ENCODE data around the gene TOMM5. TPM values are rescaled to one million over a fixed set of nuclear protein-coding genes. Genes with fewer than 3 reads are reported as not detected.

Gene TOMM5
- total and polyA plus RNA-seq, 2 of the 13 experiments (the other 11 are each of a cell fraction or from before 2014, with no cell fraction given): 147 to 315 TPM

- TF ChIP-seq ZNF597 (CRISPR knock-in tag; IDR thresholded peaks at IDR 0.05) (no peak), AKNA (CRISPR knock-in tag; IDR thresholded peaks at IDR 0.05; ENCODE audit: borderline replicate concordance) (0 out of 2 replicates have a peak, but pooled peaks have one; percentile 50), CEBPZ (IDR thresholded peaks at IDR 0.05; ENCODE audit: low read length) (no peak), HNF1A (IDR thresholded peaks at IDR 0.05; ENCODE audit: low read depth) (no peak), HNF1A (CRISPR knock-in tag; IDR thresholded peaks at IDR 0.05; ENCODE audit: borderline replicate concordance) (peak; percentile 51; the same call in 1 of the 2 replicates), JDP2 (CRISPR knock-in tag; IDR thresholded peaks at IDR 0.05; ENCODE audit: borderline replicate concordance) (no peak)
- TF ChIP-seq, protein P1, sequence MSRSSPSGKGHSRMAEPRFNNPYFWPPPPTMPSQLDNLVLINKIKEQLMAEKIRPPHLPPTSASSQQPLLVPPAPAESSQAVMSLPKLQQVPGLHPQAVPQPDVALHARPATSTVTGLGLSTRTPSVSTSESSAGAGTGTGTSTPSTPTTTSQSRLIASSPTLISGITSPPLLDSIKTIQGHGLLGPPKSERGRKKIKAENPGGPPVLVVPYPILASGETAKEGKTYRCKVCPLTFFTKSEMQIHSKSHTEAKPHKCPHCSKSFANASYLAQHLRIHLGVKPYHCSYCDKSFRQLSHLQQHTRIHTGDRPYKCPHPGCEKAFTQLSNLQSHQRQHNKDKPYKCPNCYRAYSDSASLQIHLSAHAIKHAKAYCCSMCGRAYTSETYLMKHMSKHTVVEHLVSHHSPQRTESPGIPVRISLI (CRISPR knock-in tag; IDR thresholded peaks at IDR 0.05; ENCODE audit: borderline replicate concordance): peak; percentile 46; the same call in 1 of the 2 replicates
- TF ChIP-seq, protein P2, sequence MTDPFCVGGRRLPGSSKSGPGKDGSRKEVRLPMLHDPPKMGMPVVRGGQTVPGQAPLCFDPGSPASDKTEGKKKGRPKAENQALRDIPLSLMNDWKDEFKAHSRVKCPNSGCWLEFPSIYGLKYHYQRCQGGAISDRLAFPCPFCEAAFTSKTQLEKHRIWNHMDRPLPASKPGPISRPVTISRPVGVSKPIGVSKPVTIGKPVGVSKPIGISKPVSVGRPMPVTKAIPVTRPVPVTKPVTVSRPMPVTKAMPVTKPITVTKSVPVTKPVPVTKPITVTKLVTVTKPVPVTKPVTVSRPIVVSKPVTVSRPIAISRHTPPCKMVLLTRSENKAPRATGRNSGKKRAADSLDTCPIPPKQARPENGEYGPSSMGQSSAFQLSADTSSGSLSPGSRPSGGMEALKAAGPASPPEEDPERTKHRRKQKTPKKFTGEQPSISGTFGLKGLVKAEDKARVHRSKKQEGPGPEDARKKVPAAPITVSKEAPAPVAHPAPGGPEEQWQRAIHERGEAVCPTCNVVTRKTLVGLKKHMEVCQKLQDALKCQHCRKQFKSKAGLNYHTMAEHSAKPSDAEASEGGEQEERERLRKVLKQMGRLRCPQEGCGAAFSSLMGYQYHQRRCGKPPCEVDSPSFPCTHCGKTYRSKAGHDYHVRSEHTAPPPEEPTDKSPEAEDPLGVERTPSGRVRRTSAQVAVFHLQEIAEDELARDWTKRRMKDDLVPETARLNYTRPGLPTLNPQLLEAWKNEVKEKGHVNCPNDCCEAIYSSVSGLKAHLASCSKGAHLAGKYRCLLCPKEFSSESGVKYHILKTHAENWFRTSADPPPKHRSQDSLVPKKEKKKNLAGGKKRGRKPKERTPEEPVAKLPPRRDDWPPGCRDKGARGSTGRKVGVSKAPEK (CRISPR knock-in tag; IDR thresholded peaks at IDR 0.05; ENCODE audit: borderline replicate concordance): no peak
These were observed at the start of gene TOMM5 (continued) for GRCh38 chr9:37592108-37592951.

Data from HepG2 (cell line).